NCI-H524 treated with DMSO at 0.1 percent for 48 hours (cell line): Measurements from ENCODE around the gene RHBG.
A peak's percentile ranks its signal among the peaks of the same experiment; 100 is the strongest.
"Not testable (repeated sequence)": the region's sequence is repeated elsewhere in the genome, so short reads cannot be mapped to it uniquely, and the experiment has no call there.

Experiments
- DNase-seq: peaks from one replicate; lab custom pipeline; 2025; lab: John Stamatoyannopoulos, UW

Gene RHBG

GRCh38 chr1:156368889-156369684 lies at the start of gene RHBG:
Gene RHBG (plus strand): TSS chr1:156369211. CDS start chr1:156369250, 39 bp downstream.
- no peak for DNase-seq

GRCh38 chr1:156319664-156320063 lies 49.3 kb upstream of the RHBG start:
- no peak for DNase-seq

- no peak for DNase-seq
Observed at GRCh38 chr1:156320560-156320959, 48.5 kb upstream of the RHBG start.

- DNase-seq: not testable (repeated sequence)
Observed at GRCh38 chr1:156323179-156323578, 45.8 kb upstream of the RHBG start.

- no peak for DNase-seq
Observed at GRCh38 chr1:156336242-156336641, 32.8 kb upstream of the RHBG start.

- DNase-seq: no peak
Observed at GRCh38 chr1:156337052-156337887, 31.7 kb upstream of the RHBG start.

GRCh38 chr1:156337888-156338179 lies 31.2 kb upstream of the RHBG start:
- no peak for DNase-seq

GRCh38 chr1:156338180-156338976 lies 30.6 kb upstream of the RHBG start, which contains the start of the genes CCT3 and TSACC:
Gene CCT3 (minus strand): TSS chr1:156338292. CDS start chr1:156338184, 108 bp downstream.
Gene TSACC (plus strand): TSS chr1:156338526. CDS start chr1:156339758, 1,232 bp downstream.
- DNase-seq: peak; percentile 93

- DNase-seq: no peak
Observed at GRCh38 chr1:156342166-156342955, 26.6 kb upstream of the RHBG start.

- DNase-seq: no peak
Observed at GRCh38 chr1:156344409-156344808, 24.6 kb upstream of the RHBG start.

GRCh38 chr1:156346035-156346434 lies 23.0 kb upstream of the RHBG start:
- not testable (repeated sequence) for DNase-seq

GRCh38 chr1:156346636-156347035 lies 22.4 kb upstream of the RHBG start:
- no peak for DNase-seq

GRCh38 chr1:156347331-156347730 lies 21.7 kb upstream of the RHBG start:
- DNase-seq: no peak

- not testable (repeated sequence) for DNase-seq
Observed at GRCh38 chr1:156352481-156352880, 16.5 kb upstream of the RHBG start.

GRCh38 chr1:156356262-156356874 lies 12.6 kb upstream of the RHBG start:
- no peak for DNase-seq

GRCh38 chr1:156356875-156357534 lies 12.0 kb upstream of the RHBG start:
- DNase-seq: no peak

- DNase-seq: no peak
Observed at GRCh38 chr1:156357977-156358376, 11.0 kb upstream of the RHBG start.

- DNase-seq: no peak
Observed at GRCh38 chr1:156358641-156359040, 10.4 kb upstream of the RHBG start.

GRCh38 chr1:156359249-156359648 lies 9.8 kb upstream of the RHBG start:
- no peak for DNase-seq

GRCh38 chr1:156359973-156360372 lies 9.0 kb upstream of the RHBG start:
- no peak for DNase-seq
